ENCODE measurements around the gene ZIC5.

- TF ChIP-seq TAF1 (conservative IDR thresholded peaks at IDR 0.05) (no peak), RAD21 (IDR thresholded peaks at IDR 0.05) (no peak), MAX (IDR thresholded peaks at IDR 0.05) (no peak), CTCF (IDR thresholded peaks at IDR 0.05; ENCODE audit: low read depth, low read length, missing input control) (no peak), REST (IDR thresholded peaks at IDR 0.05) (no peak), FOXA1 (IDR thresholded peaks at IDR 0.05) (no peak), ZBTB33 (IDR thresholded peaks at IDR 0.05) (no peak), ATF3 (IDR thresholded peaks at IDR 0.05) (no peak), YY1 (IDR thresholded peaks at IDR 0.05) (no peak)
Observed at GRCh38 chr13:99995589-99996380, 24.2 kb upstream of the ZIC5 start.

Data from liver (tissue), 3 donors.